ENCODE measurements around the gene MST1R. TPM values are rescaled to one million over a fixed set of nuclear protein-coding genes. Genes with fewer than 3 reads are reported as not detected.

MST1R gene
- total and polyA plus RNA-seq, 2 of the 4 experiments (the other 2 are of a cell fraction) = under 0.01 to 0.14 TPM

DNA sequence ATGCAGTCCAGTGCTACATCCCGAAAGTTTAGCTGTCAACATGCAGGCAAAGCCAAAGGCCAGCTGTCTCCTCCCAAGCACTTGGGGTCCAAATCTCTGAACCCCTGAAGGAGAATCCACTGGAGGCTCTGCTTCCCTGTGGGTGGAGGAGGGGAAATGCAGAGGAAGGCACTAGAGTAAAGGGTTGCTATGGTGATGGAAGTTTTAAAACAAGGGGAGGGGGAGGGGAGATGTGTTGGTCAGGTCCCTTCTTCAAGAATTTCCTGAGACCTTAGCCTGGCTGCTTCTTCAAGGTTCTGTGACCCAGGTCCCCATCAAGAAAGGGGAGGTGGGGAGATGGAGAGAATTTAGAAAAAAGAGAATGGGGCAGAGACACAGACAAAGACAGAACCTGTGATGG, 36.3 kb downstream of the MST1R start:
- in situ Hi-C loops (cut with MboI; ENCODE audit: low sequenced_read_pairs) = no loop called here
- POLR2A ChIA-PET (ENCODE audit: unreplicated experiment) = no interaction called here
- no CpG with 5 or more reads among the region's 1 CpG for WGBS, 2 experiments (ENCODE audit: extremely low coverage in 2 of 2, insufficient read length in 1 of 2)

More for the DNA sequence above, 36.3 kb downstream of the MST1R start:
- H2BK15ac ChIP-seq (ENCODE audit: low read depth, low read length) = no peak overlapping the region
- no peak overlapping the region for H3K9ac ChIP-seq (ENCODE audit: low read depth, low read length)
- no peaks in the 10 kb centered on the region for H3K9me3 ChIP-seq (ENCODE audit: control insufficient read depth, insufficient read depth, low read length)
- no peak overlapping the region for H3K18ac ChIP-seq (ENCODE audit: low read depth, low read length)
- no peak overlapping the region for H2BK120ac ChIP-seq (ENCODE audit: low read depth, low read length)
- ATAC-seq (ENCODE audit: low read depth) = no peak
- H3K4me3 ChIP-seq (ENCODE audit: insufficient read depth, low read depth, low read length) = no peak overlapping the region
- dilution Hi-C loops (cut with HindIII; ENCODE audit: low sequenced_read_pairs, unreplicated experiment) (no loop called here), intact Hi-C loops (cut with micrococcal nuclease) (no loop called here)
- no peak overlapping the region for H4K91ac ChIP-seq (ENCODE audit: insufficient read depth, low read depth, low read length)
- no peaks in the 10 kb centered on the region for H3K9me1 ChIP-seq (ENCODE audit: insufficient read depth, low read length)
- no peak overlapping the region for H2AK9ac ChIP-seq (replicated peaks; ENCODE audit: low read depth, low read length, poor library complexity)
- H3K36me3 ChIP-seq (ENCODE audit: control insufficient read depth, insufficient read depth, low read length) = no peaks in the 10 kb centered on the region
- no peak overlapping the region for H3K23ac ChIP-seq (ENCODE audit: low read depth, low read length)
- no peak overlapping the region for H2AFZ ChIP-seq (replicated peaks; ENCODE audit: low read length, poor library complexity)
- no peak overlapping the region for H3K14ac ChIP-seq (replicated peaks; ENCODE audit: low read depth, low read length)
- TF ChIP-seq MXI1 (IDR thresholded peaks at IDR 0.05; ENCODE audit: borderline replicate concordance, low read depth, low read length) = no peak
- TF ChIP-seq RFX5 (IDR thresholded peaks at IDR 0.05; ENCODE audit: low read depth, low read length) = no peak
- TF ChIP-seq SMC3 (IDR thresholded peaks at IDR 0.05; ENCODE audit: low read depth, low read length) = no peak
- TF ChIP-seq POLR2A (IDR thresholded peaks at IDR 0.05; ENCODE audit: low read depth, low read length) = no peak
- H2AK5ac ChIP-seq (ENCODE audit: low read depth, low read length) = no peak overlapping the region
- H4K8ac ChIP-seq (ENCODE audit: low read depth in 2 of 2, low read length in 2 of 2) = no peak overlapping the region
- no peak overlapping the region for H2BK20ac ChIP-seq (ENCODE audit: low read depth, low read length)
- no peak overlapping the region for H3K4me2 ChIP-seq (ENCODE audit: low read depth, low read length)
- H2BK5ac ChIP-seq (ENCODE audit: low read depth, low read length, poor library complexity, severe bottlenecking) = no peak overlapping the region
- no peaks in the 10 kb centered on the region for H3K4me1 ChIP-seq (ENCODE audit: control insufficient read depth, insufficient read depth, low read length)
- DNase-seq = no peak
- H3K27me3 ChIP-seq (ENCODE audit: control insufficient read depth, insufficient read depth, low read length) = peaks cover 77% of the 10 kb centered on the region
- no peak overlapping the region for H4K5ac ChIP-seq (ENCODE audit: low read depth, low read length)
- H3K79me1 ChIP-seq (ENCODE audit: low read depth in 1 of 2, low read length in 2 of 2) = no peaks in the 10 kb centered on the region
- no peak overlapping the region for H3K56ac ChIP-seq (ENCODE audit: extremely low read depth, insufficient read depth, low read length)
- no peak overlapping the region for H3K4ac ChIP-seq (ENCODE audit: low read depth, low read length)
- no peak overlapping the region for H3K27ac ChIP-seq (ENCODE audit: insufficient read depth, low read length)
- no peaks in the 10 kb centered on the region for H4K20me1 ChIP-seq (ENCODE audit: insufficient read depth, low read length)
- BruUV-seq (replicated peaks) = no TSS peak
- CTCF ChIA-PET = no interaction called here
